Spleen (tissue), 7 donors: ENCODE results near the gene FOXQ1.

Source experiments
- CTCF ChIP-seq, 11 experiments: fragments of 200-600 bp in 7 of 11; fragments of 450-650 bp in 4 of 11; sonication (generic) in 4 of 11; IDR thresholded peaks in 8 of 11; conservative IDR thresholded peaks in 3 of 11; 1 replicate in 7 of 11; 2 replicates in 4 of 11; pipeline versions ENCODE4 v1.4.0 to v1.8.0; 2016 to 2021; ENCODE audit warnings: antibody characterized with exemption in 11 of 11, inconsistent platforms in 4 of 11, mild to moderate bottlenecking in 1 of 11
- POLR2A ChIP-seq, 3 donors: fragments of 450-650 bp; IDR thresholded peaks; one replicate each; pipeline ENCODE4 v1.5.1; 2017; ENCODE audit warnings: antibody characterized with exemption in 3 of 3, mild to moderate bottlenecking in 1 of 3
- POLR2AphosphoS5 ChIP-seq, 3 donors: sonication (generic); formaldehyde crosslinking; IDR thresholded peaks; one replicate each; pipeline ENCODE4 v1.5.1; 2017; ENCODE audit warnings: antibody characterized with exemption in 3 of 3
- donor health status: DM: no; HTN: no; CAD: no; lungs with moderate emphysema.
- donor health status: DM: no; HTN: no; CAD: no.
- donor health status: DM: no; HTN: no; CAD: no.

GRCh38 chr6:1363729-1364572 is 52.1 kb downstream of the FOXQ1 start:
- TF ChIP-seq POLR2AphosphoS5 (IDR thresholded peaks at IDR 0.05) (no peak), CTCF (IDR thresholded peaks at IDR 0.05 in 8 of 11, conservative IDR thresholded peaks at IDR 0.05 in 3 of 11) (no peak), POLR2A (IDR thresholded peaks at IDR 0.05) (no peak)
